Stimulated activated CD8-positive, alpha-beta memory T cell treated with anti-CD3 and anti-CD28 coated beads, Interleukin-4, amount 100 ng/mL, for 48 hours (primary cell): Measurements from ENCODE around the gene LRRC73.
"Not testable (repeated sequence)": the region's sequence is repeated elsewhere in the genome, so short reads cannot be mapped to it uniquely, and the experiment has no call there.

ENCODE experiments used
- DNase-seq: peaks from one replicate; pipeline ENCODE4 v3.0.0-alpha.2; 2020

The LRRC73 gene

DNA sequence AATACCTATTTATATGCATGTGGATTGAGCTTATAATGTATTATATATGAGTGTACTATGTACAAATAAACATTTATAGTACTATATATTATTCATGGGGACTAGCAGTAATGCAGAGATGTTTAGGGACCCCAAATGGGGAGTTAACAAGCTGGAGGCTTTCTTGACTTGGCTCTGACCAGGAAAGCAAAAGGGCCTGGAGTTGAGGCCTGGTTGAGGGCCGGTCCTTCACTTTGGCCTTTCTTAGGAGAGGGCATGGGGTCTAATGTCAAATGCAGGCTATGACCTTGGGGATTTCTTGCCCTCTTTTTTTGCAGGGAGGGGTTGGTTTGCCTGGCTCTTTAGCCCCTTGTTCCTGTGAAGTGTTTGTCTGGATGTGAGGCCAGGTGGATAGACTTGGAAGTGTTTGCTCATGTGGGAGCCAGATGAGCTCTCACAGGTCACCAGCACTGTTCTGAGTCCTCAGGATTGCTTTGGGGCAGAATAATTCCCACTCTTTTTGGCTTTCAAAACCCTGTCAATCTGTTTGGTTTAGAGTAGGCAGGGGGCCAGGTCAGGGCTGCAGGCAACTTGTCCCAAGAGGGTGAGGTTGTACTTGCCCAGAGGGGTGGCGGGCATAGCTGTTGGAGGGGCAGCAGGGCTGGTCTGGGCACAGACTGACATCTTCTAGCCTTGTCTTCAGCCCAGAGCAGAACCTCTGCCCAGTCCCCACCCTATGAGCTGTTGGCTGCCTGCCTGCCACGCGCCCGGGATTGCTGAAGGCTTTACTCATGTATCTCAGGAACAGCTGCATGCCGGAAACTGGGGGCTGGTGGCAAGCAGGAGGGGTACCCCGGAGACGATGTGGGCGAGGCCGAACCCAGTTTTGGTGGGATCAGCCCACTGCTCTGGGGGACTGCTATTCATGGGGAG, 18.1 kb downstream of the LRRC73 start:
- no peak for DNase-seq

DNA sequence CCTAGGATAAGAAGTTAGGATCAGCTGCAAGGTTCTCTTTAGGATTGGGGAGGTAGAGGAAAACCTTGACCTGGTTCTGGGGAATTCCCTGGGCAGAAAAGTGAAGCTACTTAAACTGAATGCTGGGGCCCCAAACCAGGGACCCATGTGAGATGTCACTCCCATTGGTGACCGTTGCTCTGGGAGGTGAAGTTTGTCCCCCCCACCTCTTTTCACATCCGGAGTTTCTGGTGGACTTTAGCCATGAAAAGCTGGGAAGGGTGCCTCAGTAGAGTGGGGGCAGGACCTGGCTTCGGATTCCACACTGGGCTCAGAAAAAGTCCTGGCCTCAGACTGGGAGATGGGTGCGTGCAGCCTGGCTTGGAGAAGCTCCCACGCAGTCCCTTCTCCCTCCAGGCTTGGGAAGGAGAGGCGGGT, 19.6 kb downstream of the LRRC73 start:
- DNase-seq: no peak

DNA sequence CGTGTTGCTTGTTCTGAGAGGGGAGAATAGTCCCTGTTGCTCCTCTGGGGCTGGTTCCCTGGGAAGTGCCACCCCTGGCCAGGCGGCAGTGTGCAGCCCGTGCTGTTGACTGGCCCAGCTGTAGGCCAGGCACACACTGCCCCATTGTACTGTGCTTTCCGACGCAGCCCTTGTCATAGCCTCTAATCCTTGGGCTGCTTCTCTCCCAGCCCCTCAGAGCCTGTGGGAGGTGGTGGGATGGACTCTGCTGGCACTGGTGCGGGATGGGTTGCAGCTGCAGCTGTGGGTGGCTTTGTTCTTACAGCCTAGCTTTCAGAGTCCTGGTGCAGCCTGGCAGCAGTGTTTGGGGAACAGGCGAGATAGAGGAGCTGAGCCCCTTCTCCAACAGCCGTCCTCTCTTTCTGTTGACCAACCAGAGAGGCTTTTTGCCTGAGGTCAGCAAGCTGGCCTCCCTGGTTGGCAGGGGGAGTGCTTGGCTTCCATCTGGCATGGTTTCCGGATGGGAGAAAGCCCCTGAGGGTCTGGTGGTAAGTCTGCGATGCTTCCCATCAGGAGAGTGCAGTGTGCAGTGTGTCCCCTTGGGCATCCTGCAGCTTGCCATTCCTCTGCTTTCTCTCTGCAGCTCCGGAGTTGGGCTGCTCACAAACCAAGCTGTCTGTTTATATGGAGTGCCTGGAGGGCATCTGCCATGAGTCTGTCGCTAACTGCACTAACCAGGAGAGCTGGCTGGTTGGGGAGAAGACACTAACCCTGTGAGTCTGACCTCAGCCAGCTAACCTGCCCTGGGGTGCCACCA, 20.7 kb downstream of the LRRC73 start:
- no peak for DNase-seq

DNA sequence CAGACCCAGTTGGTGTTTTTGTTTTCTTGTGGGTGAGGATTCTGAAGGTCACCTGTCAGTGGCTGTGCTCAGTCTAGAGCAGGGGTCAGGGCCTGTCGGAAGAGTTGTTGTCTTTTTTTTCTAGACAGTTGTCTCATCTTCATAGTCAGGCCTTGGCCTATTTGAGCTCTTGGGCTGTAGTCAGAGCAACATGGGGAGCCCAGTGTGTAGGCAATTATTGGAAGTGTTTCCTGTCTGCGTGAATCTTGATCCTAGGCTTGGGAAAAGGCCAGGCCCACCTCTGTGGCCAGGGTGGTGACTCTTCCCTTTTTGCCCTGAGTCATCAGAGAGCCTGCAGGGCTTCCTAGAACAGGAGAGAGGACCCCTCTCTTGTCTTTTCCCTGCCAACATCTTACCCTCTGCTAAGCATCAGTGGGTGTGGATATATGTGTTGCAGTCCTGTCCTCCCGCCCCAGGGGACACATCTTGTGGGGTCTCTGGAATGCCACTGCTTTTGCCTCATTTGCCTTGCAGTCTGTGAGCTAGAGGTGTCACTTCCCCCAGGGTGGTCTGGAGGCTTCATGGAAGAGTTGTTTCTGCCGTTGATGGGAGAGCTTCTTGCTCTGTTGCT, 21.4 kb downstream of the LRRC73 start:
- DNase-seq: no peak

DNA sequence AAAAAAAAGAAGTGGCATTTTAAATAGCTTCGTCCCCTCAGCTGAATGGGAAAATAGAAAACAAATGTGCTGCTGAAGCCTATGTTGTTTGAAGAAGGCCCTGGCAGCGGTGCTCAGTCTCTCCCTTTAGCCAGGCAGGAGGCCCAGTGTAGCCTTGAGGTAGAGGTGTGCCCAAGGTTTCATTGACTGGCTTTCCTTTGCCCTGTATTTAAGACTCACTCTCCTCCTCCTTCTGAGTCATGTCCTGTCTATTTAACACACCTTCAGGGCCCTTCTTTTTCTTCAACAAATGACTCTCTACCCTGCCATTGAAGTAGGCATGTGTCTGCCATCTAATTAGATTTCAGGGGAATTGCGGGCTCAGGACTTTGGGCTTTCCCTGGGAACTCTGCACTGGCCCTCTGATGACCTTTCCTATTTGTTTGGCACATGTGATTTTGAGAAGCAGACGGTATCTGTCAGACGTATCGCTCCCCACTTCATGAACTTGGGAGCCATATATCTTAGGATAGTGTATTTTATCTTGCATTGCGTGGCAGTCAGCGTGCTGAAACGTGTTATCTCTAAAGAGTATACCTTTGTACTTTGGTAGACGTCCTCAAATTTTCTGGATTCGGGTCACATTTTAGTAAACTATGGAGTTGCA, 28.4 kb downstream of the LRRC73 start:
- DNase-seq: no peak

DNA sequence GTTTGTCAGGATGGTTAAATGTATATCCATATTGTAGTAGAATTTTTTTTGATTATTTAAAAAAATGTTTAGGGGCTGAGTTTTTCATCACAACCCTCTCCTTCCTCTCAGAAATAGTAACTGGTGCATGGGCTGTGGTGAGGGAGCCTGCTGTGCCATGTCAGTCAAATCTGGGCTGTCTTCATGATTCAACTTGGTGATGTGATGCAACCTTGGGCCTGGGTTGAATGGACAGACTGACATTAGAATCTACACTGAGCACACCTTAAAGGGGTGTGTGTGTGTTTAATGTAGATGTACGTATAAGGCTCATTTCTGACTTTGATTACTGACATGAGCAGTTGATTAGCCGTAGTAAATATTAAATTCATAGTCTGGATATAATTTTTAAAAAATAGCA, 29.1 kb downstream of the LRRC73 start:
- no peak for DNase-seq

DNA sequence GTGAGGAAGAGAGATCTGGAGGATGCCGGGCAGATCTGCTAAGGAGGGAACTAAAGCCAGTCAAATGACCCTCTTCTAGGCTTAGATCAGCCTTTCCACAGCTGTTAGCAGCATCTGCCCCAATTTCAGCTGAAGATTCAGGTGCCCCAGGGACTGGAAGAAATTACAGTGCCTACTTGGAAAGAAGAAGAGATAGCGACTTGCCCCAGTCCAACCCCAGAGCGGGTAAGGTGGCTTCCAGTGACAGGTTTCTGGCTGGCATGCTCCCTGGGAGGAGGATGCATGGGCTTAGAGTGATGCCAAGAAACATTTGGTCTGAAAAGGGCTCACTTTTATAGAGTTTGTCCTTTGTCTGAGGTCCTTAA, 32.2 kb downstream of the LRRC73 start:
- DNase-seq: no peak

DNA sequence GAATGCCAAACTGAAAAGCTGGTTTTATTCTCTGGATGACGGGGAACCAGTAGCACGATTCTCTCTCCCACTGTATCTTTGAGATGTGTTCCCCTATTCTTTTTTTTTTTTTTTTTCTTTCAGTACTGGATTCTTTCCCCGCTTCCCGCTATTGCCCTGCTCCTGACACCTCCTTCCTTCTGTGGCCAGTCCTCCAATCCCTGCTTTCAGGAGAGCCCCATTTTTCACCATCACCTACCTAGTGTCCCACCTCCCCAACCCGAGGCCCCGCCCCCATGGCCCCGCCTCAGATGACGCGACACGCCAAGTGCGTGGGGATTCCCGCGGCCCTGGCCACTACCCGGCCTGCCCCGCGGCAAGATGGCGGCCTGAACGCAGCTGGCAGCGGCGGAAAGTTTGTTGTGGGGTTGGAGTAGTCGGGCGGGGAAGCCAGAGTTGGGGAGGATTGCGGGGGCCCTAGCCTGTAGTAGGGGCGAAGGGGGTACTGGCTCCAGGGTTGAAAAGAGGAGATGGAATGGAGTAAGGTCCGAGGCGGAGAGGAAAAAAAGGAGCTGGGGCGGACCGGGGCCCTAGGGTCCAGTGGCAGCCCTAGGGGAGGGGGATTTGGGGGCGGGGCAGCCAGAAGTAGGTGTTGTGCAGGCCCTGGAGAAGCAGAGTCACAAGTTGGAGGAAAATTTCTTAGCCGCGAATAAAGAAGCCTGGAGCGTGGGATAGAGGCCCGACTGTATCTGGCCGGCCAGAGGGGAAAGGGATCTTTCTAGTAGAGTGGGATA, 32.7 kb downstream of the LRRC73 start, which contains the start of gene TJAP1:
Gene TJAP1, plus strand, starts transcription at position 336 of the 773 bp plus-strand sequence. CDS start 21,432 bp downstream, outside the sequence.
- DNase-seq: peak; percentile 100

DNA sequence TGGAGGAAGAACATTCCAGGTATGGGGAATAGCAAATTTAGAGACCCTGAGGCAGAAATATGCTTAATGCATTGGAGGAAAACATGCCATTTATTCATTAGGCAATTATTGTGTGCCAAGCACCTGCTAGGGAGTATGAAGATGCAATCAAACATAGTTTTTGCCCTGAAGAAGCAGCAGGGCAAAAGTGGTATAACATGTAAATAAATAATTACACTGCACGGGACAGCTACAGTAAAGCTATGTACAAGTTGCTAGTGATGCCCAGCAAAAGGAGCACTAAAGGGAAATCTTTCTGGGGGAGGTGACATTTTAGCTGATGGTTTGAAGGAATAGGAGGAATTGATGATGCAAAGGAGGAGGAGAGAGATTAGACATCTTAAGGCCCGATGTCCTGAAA, 33.4 kb downstream of the LRRC73 start:
- DNase-seq: no peak

DNA sequence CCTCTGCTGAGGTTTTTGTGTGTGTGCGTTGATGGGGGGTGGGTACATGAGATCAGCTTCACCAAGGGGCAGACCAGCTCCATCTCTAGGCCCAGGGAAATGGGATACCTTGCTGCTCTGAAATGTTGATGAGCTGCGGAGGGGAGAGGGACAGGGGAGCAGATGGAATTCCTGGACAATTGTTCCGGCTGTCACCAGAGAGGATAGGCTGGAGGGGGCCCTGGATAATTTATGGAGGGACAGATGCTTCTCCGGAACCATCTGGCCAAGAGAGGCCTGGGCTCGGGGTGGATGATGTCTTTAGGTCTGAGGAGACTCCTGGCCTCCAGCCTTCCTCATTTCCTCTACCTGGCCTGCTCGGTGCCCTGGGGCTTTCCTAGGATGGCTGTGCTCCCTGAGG, 34.6 kb downstream of the LRRC73 start:
- DNase-seq: no peak

DNA sequence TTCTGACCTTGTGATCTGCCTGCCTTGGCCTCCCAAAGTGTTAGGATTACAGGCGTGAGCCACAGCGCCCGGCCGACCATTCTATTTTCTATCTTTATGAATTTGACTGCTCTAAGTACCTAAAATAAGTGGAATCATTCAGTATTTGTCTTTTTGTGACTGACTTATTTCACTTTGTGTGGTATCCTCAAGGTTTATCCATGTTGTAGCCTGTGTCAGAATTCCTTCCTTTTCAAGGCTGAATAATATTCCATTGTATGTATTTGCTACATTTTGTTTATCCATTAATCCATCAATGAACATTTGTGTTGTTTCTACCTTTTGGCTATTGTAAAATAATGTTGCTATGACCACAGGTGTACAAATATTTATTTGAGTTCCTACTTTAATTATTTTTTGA, 37.6 kb downstream of the LRRC73 start:
- DNase-seq: no peak

DNA sequence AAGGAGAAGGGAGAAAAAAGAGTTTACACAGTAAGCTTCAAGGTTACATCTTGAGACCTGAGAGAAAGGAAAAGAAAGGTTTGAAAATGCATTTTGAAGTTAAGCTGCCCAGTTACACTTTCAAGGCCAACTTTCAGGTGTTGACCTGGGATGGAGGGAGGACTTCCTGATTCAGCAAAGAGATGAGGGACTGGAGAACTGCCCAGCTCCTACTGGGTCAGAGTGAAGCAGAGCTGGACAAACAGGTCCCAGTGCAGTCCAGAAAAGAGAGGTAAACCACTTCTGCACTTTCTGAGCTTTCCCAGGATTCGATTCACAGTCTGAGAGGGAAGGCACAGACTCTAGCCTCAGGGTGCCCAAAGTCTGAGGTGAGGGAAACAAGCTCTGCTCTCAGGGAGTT, 38.7 kb downstream of the LRRC73 start:
- DNase-seq: no peak

DNA sequence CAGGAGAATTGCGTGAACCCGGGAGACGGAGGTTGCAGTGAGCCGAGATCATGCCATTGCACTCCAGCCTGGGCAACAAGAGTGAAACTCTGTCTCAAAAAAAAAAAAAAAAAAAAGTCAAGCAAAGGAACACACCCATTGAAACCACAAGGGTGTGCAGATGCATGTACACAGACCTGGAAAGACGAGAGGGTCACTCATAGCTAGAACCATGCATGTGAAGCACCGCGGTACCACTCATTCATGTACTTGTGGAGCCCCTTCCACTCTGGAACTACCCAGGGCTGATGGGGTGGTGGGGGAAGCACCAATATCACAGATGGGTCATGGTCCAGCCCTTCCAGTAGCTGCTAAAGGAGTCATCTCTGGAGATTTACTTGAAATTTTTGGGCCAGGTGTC, 40.2 kb downstream of the LRRC73 start:
- no peak for DNase-seq

DNA sequence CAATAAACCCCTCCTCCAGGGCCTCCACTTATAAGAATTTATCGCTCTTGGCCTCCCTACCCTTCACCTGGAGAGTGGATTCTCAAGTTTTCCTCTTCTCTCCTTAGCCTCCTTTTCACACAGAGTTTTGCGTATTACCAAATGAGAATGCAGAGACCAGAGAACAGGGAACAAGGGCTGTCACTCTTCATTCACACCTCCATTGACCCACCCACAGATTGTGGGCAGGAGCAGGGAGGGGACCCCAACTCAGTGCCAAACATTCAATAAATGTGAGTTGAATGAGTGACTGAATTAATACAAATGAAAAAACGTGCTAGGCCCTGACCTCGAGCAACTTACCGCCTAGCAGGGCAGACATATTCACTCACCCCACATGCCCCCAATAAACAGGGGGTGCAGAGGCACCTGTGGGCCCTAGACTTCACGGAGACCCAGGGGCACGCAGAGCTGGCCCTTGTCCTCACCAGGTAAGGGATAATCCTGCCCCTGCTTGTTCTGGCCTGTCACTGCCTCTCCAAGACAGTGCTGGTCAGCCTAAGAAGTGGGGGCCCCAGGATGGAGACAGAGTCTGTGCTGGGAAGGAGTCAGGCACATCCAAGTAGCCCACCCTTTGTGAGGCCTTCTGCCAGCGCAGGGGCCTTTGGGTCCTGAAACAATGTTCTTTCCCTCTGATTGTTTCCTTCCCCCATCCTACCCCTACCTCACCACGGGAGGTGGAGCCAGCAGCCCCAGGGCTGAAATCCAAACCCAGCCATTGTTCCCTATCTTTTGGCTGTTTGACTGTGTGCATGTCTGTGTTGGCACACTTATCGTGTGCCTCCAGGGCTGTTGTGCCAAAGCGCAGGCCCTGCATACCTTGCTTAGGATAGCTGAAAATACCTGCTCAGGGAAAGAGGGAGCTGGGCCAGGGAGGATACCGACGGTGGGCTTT, 41.1 kb downstream of the LRRC73 start:
- no peak for DNase-seq

DNA sequence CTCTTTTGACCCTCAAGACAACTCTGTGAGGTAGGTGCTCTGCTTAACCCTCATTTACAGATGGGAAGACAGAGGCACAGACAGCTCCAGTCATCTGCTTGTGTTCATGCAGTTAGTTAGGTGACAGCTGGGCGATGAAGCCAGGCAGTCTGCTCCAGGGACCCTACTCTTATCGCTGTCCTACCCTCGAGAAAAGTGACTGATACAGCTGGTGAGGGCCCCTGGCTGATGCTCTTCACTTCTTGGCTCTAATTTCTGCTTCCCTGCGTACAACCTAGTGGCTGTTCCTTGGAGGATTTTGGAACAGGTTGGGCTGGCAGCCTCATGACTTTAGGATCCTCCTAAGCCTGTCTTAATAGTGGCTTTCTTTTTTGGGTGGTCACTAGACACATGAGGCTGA, 41.9 kb downstream of the LRRC73 start:
- no peak for DNase-seq

DNA sequence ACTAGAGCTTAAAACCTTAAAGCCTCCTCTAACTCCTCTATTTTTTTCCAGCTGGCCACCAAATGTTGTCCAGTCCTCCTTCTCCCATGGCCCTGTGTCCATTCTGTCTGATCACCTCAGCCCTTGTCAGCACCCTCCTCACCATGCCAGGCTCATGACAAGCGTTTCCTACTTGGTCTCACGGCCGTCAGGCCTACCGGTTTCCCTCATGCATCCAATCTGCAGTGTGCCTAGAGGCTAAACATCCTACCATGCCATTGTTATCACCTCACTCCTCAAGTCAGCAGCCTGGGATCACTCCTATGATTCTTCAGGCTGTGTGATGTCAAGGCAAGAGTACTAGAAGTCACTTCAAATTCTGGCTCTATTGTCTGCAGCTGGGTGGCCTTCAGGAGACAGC, 42.4 kb downstream of the LRRC73 start:
- no peak for DNase-seq

DNA sequence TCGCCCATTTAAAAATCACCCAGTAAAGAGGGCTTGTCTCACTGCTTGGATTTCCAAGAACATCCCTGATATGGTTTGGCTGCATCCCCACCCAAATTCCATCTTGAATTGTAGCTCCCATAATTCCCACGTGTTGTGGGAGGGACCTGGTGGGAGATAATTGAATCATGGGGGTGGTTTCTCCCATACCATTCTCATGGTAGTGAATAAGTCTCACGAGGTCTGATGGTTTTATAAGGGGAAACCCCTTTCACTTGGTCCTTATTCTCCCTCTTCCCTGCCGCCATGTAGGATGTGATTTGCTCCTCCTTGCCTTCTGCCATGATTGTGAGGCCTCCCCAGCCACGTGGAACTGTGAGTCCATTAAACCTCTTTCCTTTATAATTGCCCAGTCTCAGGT, 42.9 kb downstream of the LRRC73 start:
- not testable (repeated sequence) for DNase-seq

DNA sequence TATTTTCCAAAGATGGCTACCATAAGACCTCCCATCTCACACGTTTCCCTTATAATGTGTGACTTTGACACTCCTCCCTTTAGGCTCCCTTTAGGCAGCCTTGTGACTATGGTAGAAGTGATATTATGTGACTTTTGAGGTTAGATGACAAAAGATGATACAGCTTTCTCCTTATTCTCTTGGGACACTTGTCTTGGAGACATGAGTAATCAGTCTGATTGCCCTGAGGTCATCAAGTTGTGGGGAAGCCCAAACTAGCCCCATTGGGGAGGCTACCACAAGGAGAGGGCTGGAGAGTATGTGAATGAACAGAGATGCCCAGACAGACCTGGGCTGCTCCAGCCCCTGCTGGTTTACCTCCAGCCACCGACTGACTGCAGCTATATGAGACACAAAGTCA, 44.2 kb downstream of the LRRC73 start:
- no peak for DNase-seq

DNA sequence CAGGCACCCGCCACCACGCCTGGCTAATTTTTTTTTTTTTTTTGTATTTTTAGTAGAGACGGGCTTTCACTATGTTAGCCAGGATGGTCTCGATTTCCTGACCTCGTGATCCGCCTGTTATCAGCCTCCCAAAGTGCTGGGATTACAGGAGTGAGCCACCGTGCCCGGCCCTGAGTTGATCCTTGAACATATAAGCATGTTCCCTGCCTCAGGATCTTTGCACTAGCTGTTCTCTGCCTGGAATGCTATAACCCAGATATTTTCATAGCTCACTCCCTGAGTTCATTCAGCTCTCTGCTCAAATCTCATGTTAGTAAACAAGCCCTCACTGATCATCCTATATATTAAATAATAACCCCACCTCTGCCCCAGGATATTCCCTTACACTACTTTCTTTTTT, 45.8 kb downstream of the LRRC73 start:
- no peak for DNase-seq

DNA sequence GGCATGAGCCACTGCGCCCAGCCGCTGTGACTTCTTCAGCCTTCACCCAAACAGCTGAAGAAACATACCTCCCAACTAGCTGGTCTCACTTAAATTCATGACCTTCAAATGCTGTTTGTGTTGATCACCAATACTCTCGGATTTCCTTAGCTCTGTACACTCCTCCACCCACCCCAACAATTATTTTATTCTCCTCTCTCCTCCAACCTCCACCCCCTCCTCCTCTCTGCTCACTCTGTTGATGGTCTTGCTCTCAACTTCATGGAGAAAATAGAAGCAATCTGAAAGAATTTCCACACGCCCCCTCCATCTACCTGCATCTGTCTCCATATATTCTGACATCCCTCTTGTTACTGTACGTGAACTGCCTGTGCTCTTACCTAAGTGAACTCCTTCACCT, 48.2 kb downstream of the LRRC73 start:
- DNase-seq: no peak

DNA sequence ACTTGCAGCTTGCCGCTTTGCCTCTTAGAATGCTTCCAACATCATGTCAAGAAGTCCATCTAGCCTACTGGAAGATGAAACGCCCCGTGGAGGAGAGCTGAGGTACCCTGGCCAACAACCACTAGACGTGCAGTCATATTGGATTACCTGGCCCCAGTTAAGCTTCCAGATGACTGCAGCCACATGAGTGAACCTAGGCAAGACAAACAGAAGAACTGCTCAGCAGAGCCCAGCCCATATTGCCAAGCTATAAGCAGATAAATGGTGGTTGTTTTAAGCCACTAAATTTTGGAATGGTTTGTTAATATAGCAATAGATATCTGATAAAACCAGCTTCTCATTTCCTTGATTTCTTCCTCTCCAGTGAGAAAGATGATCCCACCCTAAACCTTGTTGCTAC, 50.1 kb downstream of the LRRC73 start:
- DNase-seq: no peak
